DMS153 treated with DMSO at 0.1 percent for 48 hours (cell line): ENCODE data around the gene SMAD3.

ENCODE experiments used
- DNase-seq: peaks from one replicate; lab custom pipeline; 2025; ENCODE audit not compliant: unreplicated experiment; lab: John Stamatoyannopoulos, UW

SMAD3 gene

GRCh38 chr15:67080118-67080899, 14.9 kb downstream of the SMAD3 start:
- DNase-seq = no peak

DNA sequence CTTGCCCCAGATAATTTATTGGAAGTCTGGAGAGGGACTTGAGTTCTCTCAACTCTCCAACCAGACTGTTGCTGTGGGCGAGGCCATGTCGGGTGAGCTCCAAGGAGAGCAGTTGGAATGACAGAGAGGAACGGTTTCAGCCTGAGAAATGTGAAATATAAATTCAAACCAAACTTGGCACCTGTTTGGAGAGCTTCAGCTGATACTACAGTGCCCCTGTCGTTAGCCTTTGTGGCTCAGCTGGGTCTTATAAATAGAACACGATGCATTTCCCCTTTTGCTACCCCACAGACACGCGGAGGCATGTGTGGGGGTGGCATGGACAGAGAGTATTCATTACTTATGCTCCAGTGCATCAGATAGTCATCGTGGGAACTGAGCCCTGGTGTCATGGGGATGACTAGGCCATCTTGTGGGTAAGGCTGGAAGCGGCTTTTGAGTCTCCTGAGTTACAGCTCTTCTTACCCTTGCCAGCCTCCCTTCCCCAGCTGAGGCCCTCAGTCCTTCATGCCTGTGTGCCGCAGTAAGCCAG, 15.6 kb downstream of the SMAD3 start:
- no peak for DNase-seq

- no peak for DNase-seq
Measured at GRCh38 chr15:67082007-67082536, 16.7 kb downstream of the SMAD3 start.

GRCh38 chr15:67083135-67083762, 17.8 kb downstream of the SMAD3 start:
- no peak for DNase-seq

DNA sequence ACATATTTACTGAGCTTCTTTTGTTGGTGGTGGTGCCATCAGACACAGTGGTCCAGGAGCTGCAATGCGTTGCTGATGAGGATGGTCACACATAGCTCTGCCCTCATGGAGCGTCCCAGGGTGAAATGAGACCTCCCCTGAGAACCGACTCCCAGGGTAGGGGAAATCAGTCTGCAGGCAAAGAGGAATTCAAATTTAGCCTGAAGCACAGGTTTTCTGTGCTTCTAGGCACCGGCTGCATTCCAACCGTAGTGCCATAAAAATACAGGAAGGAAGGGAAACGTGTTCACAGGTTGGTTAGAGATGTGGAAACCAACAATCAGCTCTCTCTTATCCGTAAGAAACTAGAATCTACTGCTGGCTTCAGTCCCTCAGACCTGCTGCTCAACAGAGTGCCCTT, 19.2 kb downstream of the SMAD3 start:
- DNase-seq = no peak

- DNase-seq = no peak
Measured at GRCh38 chr15:67085237-67085817, 19.9 kb downstream of the SMAD3 start.

DNA sequence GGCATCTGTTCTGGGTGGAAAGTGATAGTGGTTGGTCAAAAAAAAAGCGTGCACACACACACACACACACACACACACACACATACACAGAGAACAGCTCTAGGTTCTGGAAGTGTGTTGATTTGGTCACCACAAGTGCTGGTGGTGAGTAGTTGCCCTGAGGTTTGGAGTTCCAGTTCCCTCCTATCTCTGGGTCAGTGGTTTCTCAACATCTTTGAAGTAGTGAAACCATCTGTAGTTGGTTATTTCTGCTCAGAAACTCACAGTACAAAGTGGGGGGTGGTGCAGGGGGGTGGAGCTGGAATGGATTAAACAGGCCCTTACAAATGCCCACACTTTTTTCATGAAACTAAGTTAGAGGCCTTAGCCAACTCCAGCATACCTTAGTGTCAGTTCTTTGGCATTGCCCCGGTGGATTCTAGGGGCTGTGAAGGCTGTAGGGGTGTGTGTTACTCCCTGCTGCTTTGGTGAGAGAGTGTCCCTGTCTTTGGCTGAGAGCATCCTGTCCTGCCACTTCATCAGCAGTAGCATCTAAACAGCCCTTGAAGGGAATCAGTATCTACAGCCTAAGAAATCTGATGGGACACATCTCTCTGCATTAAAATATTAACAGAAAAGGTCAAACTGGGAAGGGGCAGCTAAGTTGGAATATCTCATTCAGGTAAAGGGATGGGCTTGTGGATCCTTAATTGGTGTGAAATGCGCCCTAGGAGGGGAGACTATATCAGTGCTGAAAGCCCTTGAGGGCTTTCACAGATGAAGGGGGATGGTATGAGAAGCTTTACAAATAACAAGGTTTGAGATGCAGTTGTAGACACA, 20.6 kb downstream of the SMAD3 start:
- no peak for DNase-seq

GRCh38 chr15:67086637-67086914, 21.2 kb downstream of the SMAD3 start:
- DNase-seq = no peak

GRCh38 chr15:67087507-67088172, 22.2 kb downstream of the SMAD3 start:
- no peak for DNase-seq

GRCh38 chr15:67089217-67090193, 24.1 kb downstream of the SMAD3 start:
- no peak for DNase-seq

- no peak for DNase-seq
Measured at GRCh38 chr15:67090297-67091070, 25.1 kb downstream of the SMAD3 start.

GRCh38 chr15:67091071-67091979, 25.9 kb downstream of the SMAD3 start:
- no peak for DNase-seq

DNA sequence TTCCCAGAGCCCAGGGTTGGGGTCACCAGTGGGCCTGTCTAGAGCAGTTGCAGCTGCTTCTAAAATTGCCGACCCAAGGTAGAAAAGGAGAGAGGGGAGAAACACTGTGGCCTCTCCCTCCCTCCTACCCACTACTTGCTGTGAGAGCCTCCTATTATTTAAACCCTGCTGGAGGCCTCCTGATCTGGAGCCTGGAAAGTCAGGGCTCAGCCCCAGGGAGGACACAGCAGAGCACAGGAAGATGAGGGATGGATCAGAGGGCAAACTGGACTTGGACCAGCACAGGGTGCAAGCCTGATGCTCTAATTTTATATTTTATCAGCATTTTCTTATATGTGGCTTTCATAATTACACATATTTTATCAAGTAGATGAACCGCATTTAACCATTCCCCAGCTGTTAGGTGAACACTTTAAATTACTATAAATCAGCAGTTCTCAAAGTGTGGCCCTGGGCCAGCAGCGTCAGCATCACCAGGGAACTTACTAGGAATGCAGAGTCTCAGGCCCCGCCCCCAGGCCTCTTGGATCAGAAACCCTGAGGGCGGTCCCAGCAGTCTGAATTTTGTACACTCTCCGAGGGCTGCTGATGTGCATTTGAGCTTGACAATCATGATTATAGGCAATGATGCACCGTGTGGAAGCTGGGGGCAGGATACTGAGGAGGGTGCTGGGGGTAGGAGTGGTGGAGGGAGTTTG, 26.7 kb downstream of the SMAD3 start:
- no peak for DNase-seq

- DNase-seq = no peak
Measured at GRCh38 chr15:67092752-67093503, 27.5 kb downstream of the SMAD3 start.

DNA sequence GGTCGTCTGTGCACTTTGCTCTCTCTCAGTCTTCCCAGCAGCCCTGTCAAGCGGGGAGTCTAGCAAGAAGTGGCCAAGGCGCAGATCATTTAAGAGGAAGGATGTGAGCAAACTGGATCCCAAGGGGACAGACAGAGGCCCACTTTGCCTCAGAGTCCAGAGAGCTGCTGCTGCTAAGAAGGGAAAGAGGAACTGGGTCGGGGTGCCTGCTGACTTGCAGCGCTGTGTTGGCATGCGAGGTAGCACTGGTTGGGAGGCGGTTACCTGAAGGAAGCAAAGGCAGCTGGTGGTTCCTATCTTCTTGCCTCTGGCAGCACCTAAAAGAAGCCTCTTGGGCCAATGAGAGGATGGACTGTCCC, 28.1 kb downstream of the SMAD3 start:
- DNase-seq = no peak

- DNase-seq = no peak
Measured at GRCh38 chr15:67094001-67094826, 28.8 kb downstream of the SMAD3 start.
